SK-N-SH (cell line): Measurements from ENCODE around the gene LRMDA. TPM values are rescaled to one million over a fixed set of nuclear protein-coding genes. Genes with fewer than 3 reads are reported as not detected.

Experiments
- CTCF ChIA-PET: fragments of 300-600, 350-600 bp; formaldehyde crosslinking; extraction: SDS; loops from one replicate; lab custom pipeline; 2021; lab: Yijun Ruan, JAX
- POLR2A ChIA-PET: fragments of 350-600 bp; sonication (Branson Sonifier 250); formaldehyde crosslinking; extraction: SDS; loops from one replicate; lab custom pipeline; 2020; ENCODE audit warnings: antibody characterized with exemption, inconsistent platforms; lab: Yijun Ruan, JAX
- DNase-seq: peaks from one replicate; pipeline ENCODE4 v3.0.0; 2012
- H2AFZ ChIP-seq: fragments of 200-600 bp; sonication (generic); 2 replicates; pipeline ENCODE4 v1.8.1; 2016; ENCODE audit warnings: antibody characterized with exemption, mild to moderate bottlenecking, low read depth
- H3F3A ChIP-seq: fragments of 200-600 bp; sonication (generic); replicated peaks from 2 replicates; pipeline ENCODE3; 2016; ENCODE audit warnings: antibody characterized with exemption, mild to moderate bottlenecking; ENCODE audit not compliant: insufficient read depth
- H3K27ac ChIP-seq, 2 experiments: fragments of 200-500 bp in 1 of 2; fragments of 200-600 bp in 1 of 2; sonication (Bioruptor generic) in 1 of 2; sonication (generic), shearing (Covaris generic) in 1 of 2; 2 replicates each; pipeline versions ENCODE4 v1.5.1 to v1.6.1; 2014 to 2016; ENCODE audit warnings: low read depth in 2 of 2, inconsistent platforms in 1 of 2, low read length in 1 of 2, mild to moderate bottlenecking in 1 of 2, mixed read lengths in 1 of 2
- H3K27me3 ChIP-seq: fragments of 200-600 bp; sonication (generic), shearing (Covaris generic); 2 replicates; pipeline ENCODE4 v1.6.1; 2016; ENCODE audit warnings: mixed run types; ENCODE audit not compliant: insufficient read depth
- H3K36me3 ChIP-seq, 2 experiments: fragments of 200-500 bp in 1 of 2; fragments of 200-600 bp in 1 of 2; sonication (Bioruptor generic) in 1 of 2; sonication (generic) in 1 of 2; replicated peaks in 1 of 2; 2 replicates each; pipeline versions ENCODE3 to v1.5.1; 2014 to 2016; ENCODE audit warnings: low read length in 1 of 2, mild to moderate bottlenecking in 1 of 2; ENCODE audit not compliant: insufficient read depth in 2 of 2, control insufficient read depth in 1 of 2
- H3K4me1 ChIP-seq, 2 experiments: fragments of 200-500 bp in 1 of 2; fragments of 200-600 bp in 1 of 2; sonication (Bioruptor generic) in 1 of 2; sonication (generic), shearing (Covaris generic) in 1 of 2; 2 replicates each; pipeline versions ENCODE4 v1.5.1 to v1.6.1; 2014 to 2016; ENCODE audit warnings: low read depth in 1 of 2, low read length in 1 of 2, mixed run types in 1 of 2; ENCODE audit not compliant: insufficient read depth in 2 of 2, control insufficient read depth in 1 of 2
- H3K4me2 ChIP-seq: fragments of 200-600 bp; sonication (generic), shearing (Covaris generic); 2 replicates; pipeline ENCODE4 v1.6.1; 2017; ENCODE audit warnings: mixed run types
- H3K4me3 ChIP-seq, 2 experiments: fragments of 200-500 bp in 1 of 2; fragments of 200-600 bp in 1 of 2; sonication (Bioruptor generic) in 1 of 2; sonication (generic), shearing (Covaris generic) in 1 of 2; 2 replicates each; pipeline versions ENCODE4 v1.5.1 to v1.8.1; 2014 to 2016; ENCODE audit warnings: low read depth in 2 of 2, inconsistent platforms in 1 of 2, low read length in 1 of 2, mild to moderate bottlenecking in 1 of 2, mixed read lengths in 1 of 2, moderate library complexity in 1 of 2
- H3K79me2 ChIP-seq: fragments of 200-600 bp; sonication (generic); 2 replicates; pipeline ENCODE4 v1.8.1; 2017; ENCODE audit warnings: mild to moderate bottlenecking; ENCODE audit not compliant: insufficient read depth
- H3K9ac ChIP-seq: fragments of 200-600 bp; sonication (generic); 2 replicates; pipeline ENCODE4 v1.6.1; 2017; ENCODE audit warnings: mixed run types
- H3K9me2 ChIP-seq: fragments of 200-600 bp; sonication (generic); 2 replicates; pipeline ENCODE4 v1.6.1; 2017; ENCODE audit warnings: mixed run types
- H3K9me3 ChIP-seq: fragments of 200-600 bp; sonication (generic); 2 replicates; pipeline ENCODE4 v1.6.1; 2017; ENCODE audit warnings: mixed run types, mild to moderate bottlenecking, moderate library complexity
- H4K20me1 ChIP-seq: fragments of 200-600 bp; sonication (generic); 2 replicates; pipeline ENCODE4 v1.6.1; 2017; ENCODE audit warnings: mild to moderate bottlenecking, mixed run types; ENCODE audit not compliant: insufficient read depth
- CHD2 ChIP-seq: fragments of 150-350 bp; IDR thresholded peaks from 2 replicates; pipeline ENCODE4 v1.6.1; 2018; ENCODE audit warnings: low read length; ENCODE audit not compliant: partially characterized antibody
- FOSL2 ChIP-seq: IDR thresholded peaks from 2 replicates; pipeline ENCODE4 v1.4.0; 2012; ENCODE audit warnings: low read depth, mild to moderate bottlenecking, moderate library complexity, borderline replicate concordance
- GABPA ChIP-seq: IDR thresholded peaks from 2 replicates; pipeline ENCODE4 v1.4.0; 2012; ENCODE audit warnings: low read depth, mild to moderate bottlenecking
- NFIC ChIP-seq: IDR thresholded peaks from 2 replicates; pipeline ENCODE4 v1.4.0; 2012; ENCODE audit warnings: borderline replicate concordance
- NRF1 ChIP-seq: IDR thresholded peaks from 2 replicates; pipeline ENCODE4 v1.6.1; 2012; ENCODE audit warnings: low read depth, mild to moderate bottlenecking, low read length
- PBX3 ChIP-seq: IDR thresholded peaks from 2 replicates; pipeline ENCODE4; 2012
- REST ChIP-seq: IDR thresholded peaks from 2 replicates; pipeline ENCODE4 v1.6.1; 2012; ENCODE audit warnings: mild to moderate bottlenecking, low read depth, low read length, moderate library complexity
- RFX5 ChIP-seq: IDR thresholded peaks from 2 replicates; pipeline ENCODE4 v1.6.1; 2012; ENCODE audit warnings: mild to moderate bottlenecking, improper control_type of control experiment, low read length
- SMC3 ChIP-seq: IDR thresholded peaks from 2 replicates; pipeline ENCODE4 v1.6.1; 2012; ENCODE audit warnings: low read depth, low read length, improper control_type of control experiment
- TCF12 ChIP-seq: IDR thresholded peaks from 2 replicates; pipeline ENCODE4 v1.4.0; 2012
- TEAD4 ChIP-seq: IDR thresholded peaks from 2 replicates; pipeline ENCODE4 v1.4.0; 2012; ENCODE audit warnings: mild to moderate bottlenecking, borderline replicate concordance; ENCODE audit not compliant: insufficient read depth
- YY1 ChIP-seq: IDR thresholded peaks from 2 replicates; pipeline ENCODE4 v1.4.0; 2012; ENCODE audit warnings: low read depth, mild to moderate bottlenecking
- WGBS: methylation state at CpG from one replicate; pipeline ENCODE4 v1.1.6; 2017; ENCODE audit warnings: low lambda C conversion rate; 5-methylcytosine and 5-hydroxymethylcytosine counted together
- polyA plus RNA-seq, 3 experiments: library from polyadenylated mRNA; depleted of rRNA; stranded (reverse); fragments of >200 nt; gene quantifications; 2 replicates each; pipeline ENCODE4 v1.2.3, GENCODE V29; 2012

The LRMDA gene
- polyA plus RNA-seq, 1 of the 3 experiments (the other 2 are of a cell fraction) = 0.95 TPM

GRCh38 chr10:75597773-75598440 lies 166.5 kb downstream of the LRMDA start:
- no peak for TF ChIP-seq YY1
- Histone ChIP-seq H3K9me2 (no peaks in the 10 kb centered on the region), H3K9me3 (no peaks in the 10 kb centered on the region), H3F3A (no peaks in the 10 kb centered on the region), H3K9ac (no peak overlapping the region), H3K4me3 (no peak overlapping the region), H3K36me3 (no peaks in the 10 kb centered on the region), H4K20me1 (no peaks in the 10 kb centered on the region), H3K4me2 (no peak overlapping the region), H3K4me1 (no peaks in the 10 kb centered on the region; a peak in 1 of 4 replicates), H2AFZ (no peak overlapping the region), H3K79me2 (no peaks in the 10 kb centered on the region), H3K27me3 (0 out of 2 replicates have a peak, but pooled peaks cover 4% of the 10 kb centered on the region), H3K27ac (no peak overlapping the region)
- WGBS = 78% methylated on average over 15 of the region's 15 CpGs
- ChIA-PET POLR2A (no interaction called here), CTCF (no interaction called here)
- no peak for DNase-seq

- Histone ChIP-seq H3K27me3 (0 out of 2 replicates have a peak, but pooled peaks cover 4% of the 10 kb centered on the region), H3K4me1 (no peaks in the 10 kb centered on the region; a peak in 1 of 4 replicates), H3K27ac (no peak overlapping the region), H3K4me2 (no peak overlapping the region), H3K9me2 (no peaks in the 10 kb centered on the region), H3F3A (no peaks in the 10 kb centered on the region), H3K79me2 (no peaks in the 10 kb centered on the region), H3K36me3 (no peaks in the 10 kb centered on the region), H2AFZ (no peak overlapping the region), H4K20me1 (no peaks in the 10 kb centered on the region), H3K4me3 (no peak overlapping the region), H3K9ac (no peak overlapping the region), H3K9me3 (no peaks in the 10 kb centered on the region)
- DNase-seq = no peak
- ChIA-PET POLR2A (no interaction called here), CTCF (no interaction called here)
- TF ChIP-seq RFX5 = no peak
- TF ChIP-seq PBX3 = no peak
- TF ChIP-seq TEAD4 = no peak
- no peak for TF ChIP-seq CHD2
- TF ChIP-seq FOSL2 = no peak
- TF ChIP-seq NFIC = no peak
- TF ChIP-seq TCF12 = no peak
- no peak for TF ChIP-seq REST
- TF ChIP-seq SMC3 = no peak
- TF ChIP-seq GABPA = no peak
- no peak for TF ChIP-seq NRF1
- WGBS = 80% methylated on average over 5 of the region's 5 CpGs
Measured at GRCh38 chr10:75598998-75599397, 167.6 kb downstream of the LRMDA start.
